Stimulated activated CD4-positive, alpha-beta T cell treated with anti-CD3 and anti-CD28 coated beads, Interleukin-15, amount 100 ng/mL, for 1 hour (primary cell): ENCODE results near the gene HLA-DPA1.
A peak's percentile ranks its signal among the peaks of the same experiment; 100 is the strongest.

Experiments used
- DNase-seq, 2 donors: peaks; one replicate each; pipeline ENCODE4 v3.0.0-alpha.2; 2020; ENCODE audit warnings: low read depth in 1 of 2, low spot score in 1 of 2

The HLA-DPA1 gene

DNA sequence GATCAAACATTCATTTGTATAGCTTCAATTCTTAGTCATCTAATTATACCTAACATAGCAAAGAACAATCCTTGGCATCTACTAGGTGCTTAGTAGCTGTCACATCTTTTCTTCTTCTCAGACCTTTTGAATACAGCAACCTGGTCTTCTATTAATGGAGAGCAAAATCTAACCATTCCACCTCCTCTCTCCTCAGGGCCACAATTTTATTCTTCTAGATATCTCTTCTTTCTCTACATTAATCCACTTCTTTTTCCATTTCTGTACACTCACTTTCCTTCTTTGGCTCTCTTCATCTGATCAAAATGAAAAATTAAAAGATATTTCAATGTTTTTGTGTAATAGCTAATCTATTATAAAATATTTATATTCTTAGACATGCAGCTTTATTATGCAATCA, 55.0 kb downstream of the HLA-DPA1 start:
- no peak for DNase-seq

DNA sequence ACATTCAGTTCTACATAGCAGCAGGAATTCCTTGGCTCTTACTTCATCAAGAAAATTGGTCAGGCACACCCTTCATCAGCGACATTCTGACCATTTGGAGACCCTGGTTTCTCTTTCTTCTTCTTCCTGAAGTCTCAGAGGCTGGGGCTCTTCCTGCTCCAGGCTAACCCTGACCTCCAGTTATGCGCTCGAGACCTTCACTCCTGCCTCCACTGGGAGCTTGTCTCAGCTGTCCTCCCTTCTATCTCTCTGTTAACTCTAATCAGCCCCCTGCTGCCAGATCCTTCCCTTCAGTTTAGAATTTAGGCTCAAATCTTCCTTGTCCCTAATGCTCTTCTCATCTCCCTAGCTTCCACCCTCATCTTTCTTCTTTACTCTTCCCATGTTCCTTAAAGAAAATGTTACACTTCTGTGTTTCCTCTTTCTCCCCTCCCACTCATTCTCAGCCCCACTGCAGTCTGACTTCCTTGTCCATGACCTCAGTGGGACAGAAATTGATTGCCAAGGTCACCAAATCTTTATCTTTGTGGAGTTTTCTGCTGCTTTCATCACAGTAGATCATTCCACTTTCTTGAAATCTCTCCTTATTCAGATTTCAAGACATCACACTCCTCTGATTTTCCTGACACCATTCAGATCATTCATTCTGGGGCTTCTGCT, 55.6 kb downstream of the HLA-DPA1 start:
- no peak for DNase-seq

DNA sequence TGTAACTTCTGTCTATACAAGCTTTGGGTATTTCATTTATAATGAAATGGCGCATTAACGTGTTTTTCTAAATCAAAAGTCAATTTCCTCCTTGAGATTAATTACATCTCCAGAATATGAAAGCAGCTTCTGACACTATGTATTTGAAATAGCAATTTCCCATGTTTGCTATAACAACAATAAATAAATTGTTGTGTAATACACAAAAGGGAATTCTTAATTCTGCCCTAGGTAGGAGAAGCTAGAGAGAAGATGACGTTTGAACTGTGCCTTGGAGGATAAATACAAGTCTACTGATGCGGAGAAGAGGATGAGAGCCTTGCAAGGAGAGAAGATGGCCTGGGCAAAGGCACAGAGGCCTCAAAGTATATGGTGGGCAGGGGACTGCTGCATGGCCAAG, 56.4 kb downstream of the HLA-DPA1 start:
- no peak for DNase-seq

DNA sequence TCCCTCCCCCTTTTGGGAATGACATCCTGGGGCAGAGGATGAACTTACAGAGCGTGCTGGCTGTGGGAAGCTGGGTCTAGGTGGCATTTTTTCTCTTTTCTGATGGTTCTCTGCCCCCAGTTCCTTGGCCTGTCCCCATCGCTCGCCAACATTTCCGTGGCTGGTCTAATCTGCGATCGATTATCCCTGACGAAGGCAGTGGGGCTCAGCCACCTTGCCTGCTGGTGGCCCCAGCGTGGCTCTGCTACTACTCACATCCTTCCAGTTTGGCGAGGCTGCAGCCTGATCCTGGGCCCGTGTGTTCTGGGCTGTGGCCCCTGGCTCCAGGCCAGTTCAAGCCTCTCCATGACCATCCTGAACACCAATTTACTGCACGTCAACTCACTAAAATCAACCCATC, 57.7 kb downstream of the HLA-DPA1 start:
- no peak for DNase-seq

DNA sequence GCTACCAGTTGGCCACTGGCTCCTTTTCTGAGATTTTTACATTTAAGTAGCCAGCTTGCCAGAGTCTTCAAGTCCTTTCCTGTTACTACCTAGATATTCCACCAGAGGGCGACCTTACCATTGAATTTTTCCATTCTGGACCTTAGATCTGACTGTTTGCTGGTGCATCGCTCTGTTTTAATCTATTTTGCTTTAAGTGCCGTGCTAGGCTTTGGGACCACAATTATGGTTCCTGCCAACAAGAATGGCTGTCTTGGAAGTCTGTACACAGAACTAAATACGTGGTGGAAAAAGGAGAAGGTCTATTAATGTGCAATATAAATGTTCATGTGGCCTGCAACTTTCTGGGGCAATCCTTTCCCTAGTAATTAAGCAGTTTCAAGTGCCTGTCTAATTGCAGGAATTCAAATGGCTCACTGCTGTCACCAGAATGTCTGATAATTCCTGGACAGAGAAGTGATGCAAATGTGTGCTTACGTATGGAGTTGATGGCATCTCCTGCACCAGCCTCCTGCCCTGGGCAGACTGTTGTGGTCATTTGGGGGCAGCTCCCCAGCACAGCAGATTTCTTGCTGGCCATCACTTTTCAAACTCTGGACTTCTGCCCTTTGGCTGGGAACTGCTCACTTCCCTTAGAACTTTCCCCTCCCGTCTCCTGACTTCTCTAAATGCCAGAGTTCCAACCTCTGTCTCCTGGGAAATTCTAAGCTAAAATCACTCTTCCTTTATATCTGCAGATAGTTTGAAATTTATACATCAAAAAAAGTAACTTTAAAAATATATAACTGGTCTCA, 58.4 kb downstream of the HLA-DPA1 start:
- DNase-seq, result peak in 1 of 2 donors; percentile 26
